Measurements from ENCODE around the gene CXXC4.

DNA sequence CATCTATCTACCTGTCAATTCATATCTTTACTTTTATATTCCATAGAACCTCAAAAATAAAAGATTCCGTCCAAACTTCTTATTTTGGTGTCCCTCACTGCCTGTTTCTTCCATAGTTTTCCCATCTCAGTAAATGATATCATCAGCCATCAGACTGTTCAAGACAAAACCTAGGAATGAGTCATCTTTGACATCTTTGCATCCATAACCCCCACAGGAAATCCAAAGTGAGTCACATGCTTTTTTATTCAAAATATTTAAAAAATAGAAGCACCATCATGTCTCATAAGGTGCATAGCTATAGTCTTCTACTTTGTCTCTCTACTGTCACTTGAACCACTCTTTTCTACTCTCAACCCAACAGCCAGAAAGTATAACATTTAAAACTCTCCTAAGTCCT is 29.9 kb upstream of the CXXC4 start:
- TF ChIP-seq, protein P1, sequence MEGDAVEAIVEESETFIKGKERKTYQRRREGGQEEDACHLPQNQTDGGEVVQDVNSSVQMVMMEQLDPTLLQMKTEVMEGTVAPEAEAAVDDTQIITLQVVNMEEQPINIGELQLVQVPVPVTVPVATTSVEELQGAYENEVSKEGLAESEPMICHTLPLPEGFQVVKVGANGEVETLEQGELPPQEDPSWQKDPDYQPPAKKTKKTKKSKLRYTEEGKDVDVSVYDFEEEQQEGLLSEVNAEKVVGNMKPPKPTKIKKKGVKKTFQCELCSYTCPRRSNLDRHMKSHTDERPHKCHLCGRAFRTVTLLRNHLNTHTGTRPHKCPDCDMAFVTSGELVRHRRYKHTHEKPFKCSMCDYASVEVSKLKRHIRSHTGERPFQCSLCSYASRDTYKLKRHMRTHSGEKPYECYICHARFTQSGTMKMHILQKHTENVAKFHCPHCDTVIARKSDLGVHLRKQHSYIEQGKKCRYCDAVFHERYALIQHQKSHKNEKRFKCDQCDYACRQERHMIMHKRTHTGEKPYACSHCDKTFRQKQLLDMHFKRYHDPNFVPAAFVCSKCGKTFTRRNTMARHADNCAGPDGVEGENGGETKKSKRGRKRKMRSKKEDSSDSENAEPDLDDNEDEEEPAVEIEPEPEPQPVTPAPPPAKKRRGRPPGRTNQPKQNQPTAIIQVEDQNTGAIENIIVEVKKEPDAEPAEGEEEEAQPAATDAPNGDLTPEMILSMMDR (IDR thresholded peaks at IDR 0.05; ENCODE audit: low read depth, low read length, poor library complexity, severe bottlenecking), result no peak
- TF ChIP-seq EZH2phosphoT487 (IDR thresholded peaks at IDR 0.05; ENCODE audit: borderline replicate concordance, low read length), result no peak

Data from DOHH2 (cell line).